NT2/D1 (cell line): ENCODE data around the gene ZNF710.

Source experiments
- DNase-seq: peaks from one replicate; pipeline ENCODE4 v3.0.0-alpha.2; 2011; ENCODE audit warnings: low read depth, low spot score
- H3K27me3 ChIP-seq: 2 replicates; pipeline ENCODE4 v1.6.0; 2011; ENCODE audit warnings: mild to moderate bottlenecking; ENCODE audit not compliant: insufficient read length, insufficient read depth
- H3K36me3 ChIP-seq: 2 replicates; pipeline ENCODE4 v1.6.1; 2011; ENCODE audit warnings: mild to moderate bottlenecking, low read length, mixed read lengths; ENCODE audit not compliant: insufficient read depth, insufficient read length
- H3K4me1 ChIP-seq: 2 replicates; pipeline ENCODE4 v1.5.1; 2011; ENCODE audit not compliant: insufficient read depth, insufficient read length
- H3K4me3 ChIP-seq: 2 replicates; pipeline ENCODE4 v1.5.1; 2011; ENCODE audit warnings: low read depth; ENCODE audit not compliant: insufficient read length
- H3K9ac ChIP-seq: 2 replicates; pipeline ENCODE4 v1.6.0; 2011; ENCODE audit warnings: low read depth; ENCODE audit not compliant: insufficient read length
- H3K9me3 ChIP-seq: 2 replicates; pipeline ENCODE4 v1.5.1; 2011; ENCODE audit warnings: mild to moderate bottlenecking, low read length; ENCODE audit not compliant: insufficient read depth
- SUZ12 ChIP-seq: IDR thresholded peaks from 2 replicates; pipeline ENCODE4 v1.6.1; 2011; ENCODE audit not compliant: insufficient read length, insufficient read depth; ENCODE audit errors: extremely low read depth
- YY1 ChIP-seq: IDR thresholded peaks from 2 replicates; pipeline ENCODE4 v1.6.1; 2011; ENCODE audit not compliant: insufficient read length, insufficient read depth
- ZNF274 ChIP-seq: IDR thresholded peaks from 2 replicates; pipeline ENCODE4 v1.6.1; 2011; ENCODE audit warnings: mild to moderate bottlenecking, low read depth, low read length

ZNF710 gene

GRCh38 chr15:89998923-89999675 is 2.0 kb upstream of the ZNF710 start:
- TF ChIP-seq YY1, result no peak
- no peak for TF ChIP-seq ZNF274
- no peak for TF ChIP-seq SUZ12
- no peak for DNase-seq
- no peak overlapping the region for H3K4me3 ChIP-seq
- no peaks in the 10 kb centered on the region for H3K9me3 ChIP-seq
- H3K4me1 ChIP-seq, result peaks cover 13% of the 10 kb centered on the region
- peaks cover 4% of the 10 kb centered on the region for H3K27me3 ChIP-seq
- H3K9ac ChIP-seq, result peak overlapping the region; percentile 52
- H3K36me3 ChIP-seq, result peaks cover 4% of the 10 kb centered on the region

GRCh38 chr15:89999676-90000185 is 1.4 kb upstream of the ZNF710 start:
- Histone ChIP-seq H3K4me1 (peaks cover 13% of the 10 kb centered on the region), H3K4me3 (peak overlapping the region; percentile 50), H3K9ac (peak overlapping the region; percentile 91), H3K9me3 (no peaks in the 10 kb centered on the region), H3K27me3 (peaks cover 4% of the 10 kb centered on the region), H3K36me3 (peaks cover 4% of the 10 kb centered on the region)
- TF ChIP-seq ZNF274 (no peak), YY1 (no peak), SUZ12 (no peak)
- no peak for DNase-seq

GRCh38 chr15:90000186-90001001 is 730 bp upstream of the ZNF710 start:
- Histone ChIP-seq H3K4me3 (peak overlapping the region; percentile 50), H3K27me3 (peaks cover 4% of the 10 kb centered on the region), H3K4me1 (peaks cover 13% of the 10 kb centered on the region), H3K9ac (peak overlapping the region; percentile 91), H3K9me3 (no peaks in the 10 kb centered on the region), H3K36me3 (peaks cover 4% of the 10 kb centered on the region)
- DNase-seq, result no peak
- TF ChIP-seq YY1, result no peak
- no peak for TF ChIP-seq ZNF274
- TF ChIP-seq SUZ12, result no peak

GRCh38 chr15:90001683-90002427 is 731 bp downstream of the ZNF710 start:
- DNase-seq, result peak; percentile 54
- H3K36me3 ChIP-seq, result peaks cover 7% of the 10 kb centered on the region
- peak overlapping the region; percentile 19 for H3K4me3 ChIP-seq
- no peaks in the 10 kb centered on the region for H3K9me3 ChIP-seq
- TF ChIP-seq ZNF274, result no peak
- TF ChIP-seq SUZ12, result no peak
- H3K27me3 ChIP-seq, result peaks cover 4% of the 10 kb centered on the region
- peak overlapping the region; percentile 65 for H3K9ac ChIP-seq
- peaks cover 16% of the 10 kb centered on the region for H3K4me1 ChIP-seq

- Histone ChIP-seq H3K9me3 (no peaks in the 10 kb centered on the region), H3K36me3 (peaks cover 7% of the 10 kb centered on the region), H3K27me3 (peaks cover 4% of the 10 kb centered on the region), H3K4me3 (peak overlapping the region; percentile 19), H3K4me1 (peaks cover 16% of the 10 kb centered on the region), H3K9ac (peak overlapping the region; percentile 34)
- TF ChIP-seq ZNF274 (no peak), YY1 (no peak), SUZ12 (no peak)
- DNase-seq, result no peak
Measured at GRCh38 chr15:90002428-90002844, 1.3 kb downstream of the ZNF710 start.

- Histone ChIP-seq H3K27me3 (peaks cover 4% of the 10 kb centered on the region), H3K9ac (no peak overlapping the region), H3K9me3 (no peaks in the 10 kb centered on the region), H3K36me3 (peaks cover 7% of the 10 kb centered on the region), H3K4me3 (no peak overlapping the region), H3K4me1 (peaks cover 11% of the 10 kb centered on the region)
- DNase-seq, result no peak
- TF ChIP-seq YY1 (no peak), SUZ12 (no peak), ZNF274 (no peak)
Measured at GRCh38 chr15:90003736-90004135, 2.6 kb downstream of the ZNF710 start.

GRCh38 chr15:90004252-90004651 is 3.1 kb downstream of the ZNF710 start:
- Histone ChIP-seq H3K36me3 (peaks cover 11% of the 10 kb centered on the region), H3K27me3 (peaks cover 4% of the 10 kb centered on the region), H3K9ac (no peak overlapping the region), H3K4me3 (no peak overlapping the region), H3K4me1 (peaks cover 11% of the 10 kb centered on the region), H3K9me3 (no peaks in the 10 kb centered on the region)
- no peak for DNase-seq
- TF ChIP-seq YY1 (no peak), ZNF274 (no peak), SUZ12 (no peak)
